NCI-H82 (cell line): ENCODE results near the gene LHX5.

Source experiments
- DNase-seq: peaks from one replicate; lab custom pipeline; 2025; lab: John Stamatoyannopoulos, UW

The LHX5 gene

GRCh38 chr12:113477842-113478215 is 6.2 kb upstream of the LHX5 start:
- no peak for DNase-seq

GRCh38 chr12:113477171-113477841 is 5.6 kb upstream of the LHX5 start:
- no peak for DNase-seq

- no peak for DNase-seq
These were observed 4.7 kb upstream of the LHX5 start for GRCh38 chr12:113476176-113476986.

- DNase-seq = no peak
These were observed 3.9 kb upstream of the LHX5 start for GRCh38 chr12:113475451-113476175.

- DNase-seq = peak; percentile 77
These were observed 3.2 kb upstream of the LHX5 start for GRCh38 chr12:113474635-113475436.

GRCh38 chr12:113473942-113474341 is 2.3 kb upstream of the LHX5 start:
- no peak for DNase-seq

- DNase-seq = no peak
These were observed 1.7 kb upstream of the LHX5 start for GRCh38 chr12:113473400-113473799.

- no peak for DNase-seq
These were observed 785 bp upstream of the LHX5 start for GRCh38 chr12:113472191-113473121.

- no peak for DNase-seq
These were observed 626 bp downstream of the LHX5 start for GRCh38 chr12:113470871-113471618.

- DNase-seq = no peak
These were observed 1.5 kb downstream of the LHX5 start for GRCh38 chr12:113469949-113470743.

- DNase-seq = no peak
These were observed 2.3 kb downstream of the LHX5 start for GRCh38 chr12:113469224-113469948.

GRCh38 chr12:113468365-113469223 is 3.1 kb downstream of the LHX5 start:
- no peak for DNase-seq

GRCh38 chr12:113467502-113468364 is 3.9 kb downstream of the LHX5 start:
- DNase-seq = peak; percentile 30

- no peak for DNase-seq
These were observed 4.5 kb downstream of the LHX5 start for GRCh38 chr12:113467142-113467501.

- DNase-seq = peak; percentile 35
These were observed 5.1 kb downstream of the LHX5 start for GRCh38 chr12:113466454-113467141.

- no peak for DNase-seq
These were observed 5.7 kb downstream of the LHX5 start for GRCh38 chr12:113465808-113466453.
